ENCODE measurements around the gene CGREF1.

Gene CGREF1

DNA sequence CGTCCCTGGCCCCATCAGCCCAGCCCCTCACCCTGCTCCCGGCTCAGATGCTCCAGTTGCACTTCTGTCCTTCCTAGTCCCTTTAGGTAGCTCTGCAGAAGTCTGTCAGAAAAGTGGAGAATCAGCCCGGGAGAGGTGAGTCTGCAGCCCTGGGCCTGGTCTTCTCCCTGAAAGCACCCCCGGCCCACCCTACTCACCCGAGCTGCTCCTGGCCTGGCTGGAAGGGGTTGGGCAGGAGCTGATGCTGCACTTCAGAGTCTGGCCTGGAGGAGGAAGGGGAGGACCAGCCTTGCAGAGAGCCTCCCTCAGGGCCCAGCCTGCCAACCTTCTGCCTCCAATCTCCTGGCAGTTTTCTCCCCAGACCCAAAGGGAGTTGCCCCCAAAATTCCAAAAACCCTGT is 16.6 kb downstream of the CGREF1 start:
- no peaks in the 10 kb centered on the region for H3K9me3 ChIP-seq (ENCODE audit: control insufficient read depth, insufficient read depth, low read depth, low read length)
- ChIA-PET POLR2A (interaction anchor here (0.6 kb wide), 1 partner anchor 143 kb away, joined by 3 read pairs; no protein-coding TSS in a partner anchor), CTCF (interaction anchor here (0.6 to 4.9 kb wide), 6 partner anchors 67 to 582 kb away, joined by 3 to 42 read pairs (median 4); no protein-coding TSS in a partner anchor)
- H3K27ac ChIP-seq (ENCODE audit: extremely low read depth, low read depth, low read length): no peak overlapping the region
- no peak for TF ChIP-seq ZNF548 (tag by site-specific recombination; IDR thresholded peaks at IDR 0.05)
- no peak for TF ChIP-seq ZNF169 (tag by site-specific recombination; IDR thresholded peaks at IDR 0.05)
- no peak for TF ChIP-seq ZFP3 (tag by site-specific recombination; IDR thresholded peaks at IDR 0.05; ENCODE audit: low read depth)
- no peak for TF ChIP-seq ZNF18 (tag by site-specific recombination; IDR thresholded peaks at IDR 0.05)
- TF ChIP-seq ZNF274 (IDR thresholded peaks at IDR 0.05; ENCODE audit: low read length): no peak
- no peak for TF ChIP-seq ZNF274 (tag by site-specific recombination; IDR thresholded peaks at IDR 0.05; ENCODE audit: borderline replicate concordance)
- no peak for TF ChIP-seq GFI1B (tag by site-specific recombination; IDR thresholded peaks at IDR 0.05)
- no peak for TF ChIP-seq ZNF768 (tag by site-specific recombination; IDR thresholded peaks at IDR 0.05)
- TF ChIP-seq GLI4 (tag by site-specific recombination; IDR thresholded peaks at IDR 0.05): no peak
- no peak for TF ChIP-seq ZNF221 (tag by site-specific recombination; IDR thresholded peaks at IDR 0.05; ENCODE audit: borderline replicate concordance)
- TF ChIP-seq ZNF48 (tag by site-specific recombination; IDR thresholded peaks at IDR 0.05): no peak
- TF ChIP-seq ZNF302 (tag by site-specific recombination; IDR thresholded peaks at IDR 0.05; ENCODE audit: low read depth): no peak
- no peak for TF ChIP-seq ZNF624 (tag by site-specific recombination; IDR thresholded peaks at IDR 0.05)
- no peak for TF ChIP-seq TRIM28 (IDR thresholded peaks at IDR 0.05; ENCODE audit: borderline replicate concordance, low read length)
- no peak for TF ChIP-seq ZNF112 (tag by site-specific recombination; IDR thresholded peaks at IDR 0.05)
- TF ChIP-seq HIC1 (tag by site-specific recombination; IDR thresholded peaks at IDR 0.05): no peak
- no peak for TF ChIP-seq ZNF776 (tag by site-specific recombination; IDR thresholded peaks at IDR 0.05; ENCODE audit: borderline replicate concordance)
- TF ChIP-seq PRDM1 (tag by site-specific recombination; IDR thresholded peaks at IDR 0.05): no peak
- no peak for TF ChIP-seq ZNF610 (tag by site-specific recombination; IDR thresholded peaks at IDR 0.05; ENCODE audit: borderline replicate concordance)
- no peak for TF ChIP-seq ZNF23 (tag by site-specific recombination; IDR thresholded peaks at IDR 0.05; ENCODE audit: borderline replicate concordance)
- peaks cover 0 to 21% of the 10 kb centered on the region in 2 experiments; a peak in 1 of 3 replicates for H3K36me3 ChIP-seq (ENCODE audit: control insufficient read depth in 2 of 2, insufficient read depth in 1 of 2, low read length in 2 of 2)
- H3K4me1 ChIP-seq (ENCODE audit: control insufficient read depth, insufficient read depth, low read length): no peaks in the 10 kb centered on the region
- no peak overlapping the region for H3K4me3 ChIP-seq (ENCODE audit: low read depth, low read length)

- POLR2A ChIA-PET: no interaction called here
- H3K27ac ChIP-seq (ENCODE audit: extremely low read depth, low read depth, low read length): no peak overlapping the region
- H3K4me3 ChIP-seq (ENCODE audit: low read depth, low read length): no peak overlapping the region
- TF ChIP-seq SCRT2 (tag by site-specific recombination; IDR thresholded peaks at IDR 0.05): no peak
- no peak for TF ChIP-seq ZNF747 (tag by site-specific recombination; IDR thresholded peaks at IDR 0.05)
- H3K4me1 ChIP-seq (ENCODE audit: control insufficient read depth, insufficient read depth, low read length): no peaks in the 10 kb centered on the region
- CTCF ChIA-PET: interaction anchor here (0.6 to 7.0 kb wide), 10 partner anchors 8 to 203 kb away, joined by 3 to 44 read pairs (median 6); partner anchors contain the start of gene KHK
- H3K9me3 ChIP-seq (ENCODE audit: control insufficient read depth, insufficient read depth, low read depth, low read length): no peaks in the 10 kb centered on the region
- H3K36me3 ChIP-seq (ENCODE audit: control insufficient read depth in 2 of 2, insufficient read depth in 1 of 2, low read length in 2 of 2): peaks cover 0 to 29% of the 10 kb centered on the region in 2 experiments; a peak in 1 of 3 replicates
Observed at GRCh38 chr2:27100036-27100435, 18.9 kb downstream of the CGREF1 start.

Measured in HEK293 (cell line).